HepG2 (cell line): ENCODE data around the gene TREH. TPM values are rescaled to one million over a fixed set of nuclear protein-coding genes. Genes with fewer than 3 reads are reported as not detected.

ENCODE experiments used
- ATAC-seq: fragments of 200-7000 bp; cut with Tn5 transposase; 3 replicates; pipeline ENCODE4 v1.9.1; 2020; ENCODE audit warnings: mild to moderate bottlenecking, moderate library complexity
- BruUV-seq: library from RNA; stranded (reverse); fragments of 400-500 nt; replicated peaks from 2 replicates; lab custom pipeline; 2021; lab: Mats Ljungman, UMichigan
- CTCF ChIA-PET: fragments of 300-600 bp; formaldehyde crosslinking; extraction: SDS; loops from one replicate; lab custom pipeline; 2021; ENCODE audit warnings: low total read pairs, inconsistent platforms, low intra/inter-chr PET ratio; lab: Yijun Ruan, JAX
- POLR2A ChIA-PET: fragments of 350-600 bp; sonication (Branson Sonifier 250); formaldehyde crosslinking; loops from one replicate; lab custom pipeline; 2020; ENCODE audit warnings: antibody characterized with exemption, inconsistent platforms; lab: Yijun Ruan, JAX
- DNase-seq: peaks from one replicate; pipeline ENCODE4 v3.0.0-alpha.2; 2015; ENCODE audit warnings: low spot score
- FAIRE-seq: peaks from 3 replicates; lab custom pipeline; 2011; peaks lifted over from hg19 to GRCh38; lab: Jason Lieb, UNC
- H2AFZ ChIP-seq: one replicate; pipeline ENCODE4 v1.6.1; 2011; ENCODE audit warnings: low read length, inconsistent platforms
- H3K27ac ChIP-seq: fragments of 300-600 bp; 3 replicates; pipeline ENCODE4 v1.8.0; 2011; ENCODE audit warnings: mixed run types, mild to moderate bottlenecking, mixed read lengths, low read length, inconsistent platforms; ENCODE audit not compliant: insufficient read depth; ENCODE audit errors: extremely low read length
- H3K27me3 ChIP-seq, 2 experiments: fragments of 200-600 bp in 1 of 2; 2 replicates in 1 of 2; 3 replicates in 1 of 2; pipeline versions ENCODE4 v1.6.0 to v1.8.0; 2011; ENCODE audit warnings: low read length in 2 of 2, mild to moderate bottlenecking in 2 of 2, moderate library complexity in 2 of 2, inconsistent platforms in 1 of 2; ENCODE audit not compliant: insufficient read depth in 2 of 2, control insufficient read depth in 1 of 2
- H3K36me3 ChIP-seq, 2 experiments: fragments of 200-600 bp in 1 of 2; replicated peaks in 1 of 2; 2 replicates in 1 of 2; 3 replicates in 1 of 2; pipeline versions ENCODE4 v1.5.1 to v1.8.0; 2011; ENCODE audit warnings: low read length in 2 of 2, inconsistent platforms in 1 of 2; ENCODE audit not compliant: insufficient read depth in 2 of 2, control insufficient read depth in 1 of 2
- H3K4me1 ChIP-seq: 2 replicates; pipeline ENCODE4 v1.5.1; 2012; ENCODE audit warnings: low read length, inconsistent platforms; ENCODE audit not compliant: insufficient read depth
- H3K4me2 ChIP-seq: 2 replicates; pipeline ENCODE4 v1.6.0; 2011; ENCODE audit warnings: low read depth, low read length, inconsistent platforms
- H3K4me3 ChIP-seq, 3 experiments: fragments of 200-600 bp in 1 of 3; sonication (generic), shearing (Covaris generic) in 1 of 3; replicated peaks in 1 of 3; 2 replicates each; pipeline ENCODE4 v1.5.1; 2011 to 2016; ENCODE audit warnings: low read length in 3 of 3, inconsistent platforms in 2 of 3, low read depth in 2 of 3, mild to moderate bottlenecking in 2 of 3, control low read depth in 1 of 3, mixed read lengths in 1 of 3; ENCODE audit not compliant: insufficient read depth in 1 of 3
- H3K79me2 ChIP-seq: one replicate; pipeline ENCODE4 v1.6.1; 2011; ENCODE audit warnings: low read length, inconsistent platforms; ENCODE audit not compliant: insufficient read depth
- H3K9ac ChIP-seq: 2 replicates; pipeline ENCODE4 v1.6.0; 2011; ENCODE audit warnings: mild to moderate bottlenecking, low read depth, low read length, inconsistent platforms; ENCODE audit not compliant: insufficient read depth
- H3K9me3 ChIP-seq: 2 replicates; pipeline ENCODE4 v1.5.1; 2012; ENCODE audit warnings: mild to moderate bottlenecking, low read length
- H4K20me1 ChIP-seq: 2 replicates; pipeline ENCODE4 v1.6.0; 2011; ENCODE audit warnings: inconsistent platforms, mild to moderate bottlenecking, low read length, moderate library complexity; ENCODE audit not compliant: insufficient read depth
- EP300 ChIP-seq, 3 experiments: sonication (generic) in 1 of 3; formaldehyde crosslinking in 1 of 3; IDR thresholded peaks; 2 replicates each; pipeline versions ENCODE4 v1.5.1 to v1.6.1; 2011 to 2020; ENCODE audit warnings: low read depth in 2 of 3, low read length in 2 of 3, borderline replicate concordance in 1 of 3, improper control_type of control experiment in 1 of 3, mild to moderate bottlenecking in 1 of 3, missing genetic modification reagents in 1 of 3, moderate library complexity in 1 of 3
- GFI1 ChIP-seq: sonication (generic); formaldehyde crosslinking; IDR thresholded peaks from 2 replicates; pipeline ENCODE4 v1.5.0; 2020; ENCODE audit warnings: missing genetic modification reagents, mild to moderate bottlenecking, borderline replicate concordance
- NBN ChIP-seq: fragments of 450-650 bp; conservative IDR thresholded peaks from 2 replicates; pipeline ENCODE4 v1.6.1; 2017
- POLR2G ChIP-seq: fragments of 200-400 bp; formaldehyde crosslinking; IDR thresholded peaks from 2 replicates; pipeline ENCODE4 v1.6.1; 2018; ENCODE audit warnings: mild to moderate bottlenecking, low read depth, low read length, moderate library complexity
- RXRA ChIP-seq: sonication (generic); formaldehyde crosslinking; IDR thresholded peaks from 2 replicates; pipeline ENCODE4 v1.5.1; 2020; ENCODE audit warnings: missing genetic modification reagents
- SRF ChIP-seq: IDR thresholded peaks from 2 replicates; pipeline ENCODE4 v1.6.1; 2011; ENCODE audit warnings: mild to moderate bottlenecking, low read depth, low read length, moderate library complexity
- XRCC5 ChIP-seq: fragments of 200-400 bp; formaldehyde crosslinking; optimal IDR thresholded peaks from 2 replicates; pipeline ENCODE3; 2017; ENCODE audit warnings: mild to moderate bottlenecking, low read length
- ZFY ChIP-seq: sonication (generic); formaldehyde crosslinking; IDR thresholded peaks from 2 replicates; pipeline ENCODE4 v1.4.0; 2020; ENCODE audit warnings: missing genetic modification reagents
- ZNF878 ChIP-seq: sonication (generic); formaldehyde crosslinking; IDR thresholded peaks from 2 replicates; pipeline ENCODE4 v1.8.1; 2023; ENCODE audit warnings: mild to moderate bottlenecking, missing genetic modification reagents, moderate library complexity
- ZSCAN21 ChIP-seq: sonication (generic); formaldehyde crosslinking; IDR thresholded peaks from 2 replicates; pipeline ENCODE4 v1.8.0; 2022; ENCODE audit warnings: mild to moderate bottlenecking, missing genetic modification reagents, moderate library complexity, borderline replicate concordance
- WGBS: methylation state at CpG from one replicate; pipeline ENCODE4 v1.1.6; 2017; ENCODE audit warnings: low lambda C conversion rate; 5-methylcytosine and 5-hydroxymethylcytosine counted together
- in situ Hi-C: cut with HindIII; loops from 2 replicates; pipeline ENCODE4 v1.10.0; 2017; ENCODE audit warnings: low pct_unique_long_range_greater_than_20kb; ENCODE audit not compliant: extremely low pct_ligation_motif_present
- intact Hi-C: fragments of 100-400 bp; cut with micrococcal nuclease; formaldehyde crosslinking; loops from one replicate; pipeline ENCODE4 v1.10.0; 2022; ENCODE audit not compliant: unreplicated experiment
- polyA plus RNA-seq, 8 experiments: library from polyadenylated mRNA; depleted of rRNA in 3 of 8; stranded (reverse) in 7 of 8; unstranded in 1 of 8; fragments of >200 nt; fragmentation: Illumina TruSeq in 4 of 8; extraction: Trizol in 4 of 8; gene quantifications; 2 replicates each; pipeline versions ENCODE4 v1.2.1 to v1.2.3, GENCODE V29; 2011 to 2016; ENCODE audit warnings: low read depth in 4 of 8, missing spikeins in 1 of 8, mixed read lengths in 1 of 8; ENCODE audit not compliant: insufficient read depth in 1 of 8
- total RNA-seq, 5 experiments: library from RNA; depleted of rRNA; stranded (reverse); fragments of >200 nt; fragmentation: Illumina TruSeq; extraction: Trizol; gene quantifications; 2 replicates each; pipeline ENCODE4 v1.2.3, GENCODE V29; 2016; ENCODE audit warnings: low read depth in 1 of 5
- TF ChIP-seq, protein P1 (sequence below): sonication (generic); formaldehyde crosslinking; IDR thresholded peaks from 2 replicates; pipeline ENCODE4 v1.5.1; 2020; ENCODE audit warnings: mild to moderate bottlenecking, moderate library complexity, missing genetic modification reagents
- TF ChIP-seq, protein P2 (sequence below): sonication (generic); formaldehyde crosslinking; IDR thresholded peaks from 2 replicates; pipeline ENCODE4 v1.5.0; 2020; ENCODE audit warnings: mild to moderate bottlenecking, missing genetic modification reagents, moderate library complexity
- TF ChIP-seq, protein P3 (sequence below): sonication (generic); formaldehyde crosslinking; IDR thresholded peaks from 2 replicates; pipeline ENCODE4 v1.9.0; 2022; ENCODE audit warnings: missing genetic modification reagents, mild to moderate bottlenecking, borderline replicate concordance

Gene TREH
- total and polyA plus RNA-seq, 2 of the 13 experiments (the other 11 are each of a cell fraction or from before 2014, with no cell fraction given): 0.53 to 0.86 TPM

DNA sequence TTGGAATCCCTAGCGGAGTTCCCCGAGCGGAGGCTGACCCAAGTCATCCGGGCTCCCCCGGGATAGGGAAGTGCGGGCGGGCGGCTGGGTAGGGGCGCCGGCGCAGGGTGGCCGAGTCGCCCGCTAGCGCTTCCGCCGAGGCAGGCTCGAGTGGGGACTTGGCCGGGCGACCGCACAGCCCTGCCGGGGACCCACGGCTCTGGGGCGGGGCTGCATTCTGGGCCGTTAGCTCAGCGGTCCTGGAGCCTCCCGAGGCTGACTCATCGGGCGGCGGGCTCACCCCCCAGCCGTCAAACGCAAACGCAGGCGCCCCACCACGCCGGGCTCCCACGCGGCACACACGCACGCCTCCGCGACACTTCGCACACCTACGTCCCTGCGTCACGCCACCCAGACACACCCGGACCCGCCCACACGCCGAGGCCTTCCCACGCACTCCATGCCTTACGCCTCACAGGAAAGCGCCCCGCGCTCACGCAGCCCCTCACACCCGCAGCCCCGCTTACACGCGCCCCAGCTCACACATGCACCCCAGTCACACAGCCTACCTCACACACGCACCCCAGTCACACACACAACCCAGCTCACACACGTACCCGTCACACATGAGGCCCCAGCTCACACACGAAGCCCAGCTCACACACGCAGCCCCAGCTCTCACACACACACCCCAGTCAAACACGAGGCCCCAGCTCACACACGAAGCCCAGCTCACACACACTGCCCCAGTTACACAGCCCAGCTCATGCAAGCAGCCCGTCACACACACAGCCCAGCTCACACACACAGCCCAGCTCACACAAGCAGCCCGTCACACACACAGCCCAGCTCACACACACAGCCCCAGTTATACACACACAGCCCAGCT, 70.9 kb downstream of the TREH start (continued):
- TF ChIP-seq ZSCAN21: peak; percentile 19; the same call in 1 of the 2 replicates

DNA sequence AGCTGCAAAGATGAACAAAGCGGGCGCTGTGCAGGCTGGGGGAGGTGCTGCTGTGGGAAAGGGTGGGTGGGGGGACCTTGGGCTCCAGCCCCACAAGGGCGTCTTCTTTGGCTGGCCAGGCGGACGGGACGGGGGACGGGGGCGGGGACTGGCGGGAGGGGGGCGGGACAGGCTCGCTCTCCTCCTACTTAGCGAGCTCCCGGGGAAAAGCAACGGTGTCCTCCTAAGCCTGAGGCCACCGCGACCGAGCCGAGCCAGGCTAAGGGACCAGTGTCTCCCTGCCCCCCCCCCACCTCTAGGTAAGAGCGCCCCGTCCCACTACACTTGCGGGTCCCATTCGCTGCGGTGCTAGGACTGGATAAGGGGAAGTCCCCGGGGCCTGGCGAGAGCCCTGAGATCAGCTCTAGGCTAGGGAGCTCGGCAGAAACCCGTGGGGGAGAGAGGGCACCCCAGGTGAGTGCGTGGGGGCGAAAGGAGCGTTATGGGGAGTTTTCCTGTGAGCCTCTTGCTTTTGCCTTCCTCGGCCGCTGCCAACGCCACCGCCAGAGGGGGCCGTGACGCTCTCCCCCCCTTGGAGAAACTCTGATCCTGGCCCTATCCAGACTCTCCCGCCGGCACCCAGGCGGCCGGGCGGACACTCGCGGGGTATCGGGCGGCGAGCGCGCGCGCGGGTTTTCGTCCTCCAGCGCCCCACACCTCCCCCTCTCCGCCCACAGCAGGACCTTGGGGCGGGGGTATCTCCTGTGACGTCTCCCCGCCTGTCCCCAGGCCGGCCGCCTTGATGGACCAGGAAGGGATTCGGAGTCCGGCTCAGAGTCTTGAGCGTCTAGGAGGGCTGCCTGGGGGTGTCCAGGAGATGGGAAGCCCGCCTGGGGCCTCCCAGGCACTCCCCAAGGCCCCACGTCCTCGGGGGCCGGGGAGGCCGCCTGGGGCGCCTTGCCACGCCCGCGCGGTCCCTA, 71.8 kb downstream of the TREH start, which contains the start of gene PHLDB1:
PHLDB1 (plus strand) TSS at position 215 of the 959 bp plus-strand sequence. CDS start 6,222 bp downstream, outside the sequence.
- in situ Hi-C loops (no loop called here), intact Hi-C loops (loop anchor here (2.0 to 5.0 kb wide), 2 partner anchors 35 to 51 kb away; partner anchors contain the start of gene ARCN1)
- Histone ChIP-seq H3K9ac (peak within 1 kb of the TSS; percentile 64; the same call in 1 of the 2 replicates), H3K4me1 (peaks cover 39% of the 10 kb centered on the region), H3K4me2 (peak within 1 kb of the TSS; percentile 91), H3K79me2 (no peaks in the 10 kb centered on the region), H3K36me3 (no peaks in the 10 kb centered on the region), H3K27ac (no peak within 1 kb of the TSS), H3K27me3 (peaks cover 0 to 6% of the 10 kb centered on the region in 2 experiments; a peak in 1 of 5 replicates), H4K20me1 (no peaks in the 10 kb centered on the region), H3K9me3 (no peaks in the 10 kb centered on the region), H3K4me3 (peak within 1 kb of the TSS; percentile 65 to 84 (median 81)), H2AFZ (no peak within 1 kb of the TSS)
- CTCF ChIA-PET: interaction anchor here (2.1 kb wide), 1 partner anchor 52 kb away, joined by 16 read pairs; no protein-coding TSS in a partner anchor
- no peak for FAIRE-seq
- BruUV-seq: no TSS peak
- peak; percentile 68 for ATAC-seq
- 0% methylated on average over 9 of the region's 72 CpGs for WGBS
- DNase-seq: peak; percentile 45
- POLR2A ChIA-PET: interaction anchor here (0.6 to 6.9 kb wide), 9 partner anchors 10 to 745 kb away, joined by 3 to 83 read pairs (median 3); partner anchors contain the start of gene ARCN1
- TF ChIP-seq EP300 (IDR thresholded peaks at IDR 0.05; ENCODE audit: low read depth in 2 of 2, low read length in 2 of 2) (no peak), EP300 (CRISPR knock-in tag; IDR thresholded peaks at IDR 0.05; ENCODE audit: borderline replicate concordance) (no peak), NBN (no peak), SRF (no peak), XRCC5 (peak; percentile 52), POLR2G (peak; percentile 44), GFI1 (CRISPR knock-in tag) (0 out of 2 replicates have a peak, but pooled peaks have one; percentile 27), ZFY (CRISPR knock-in tag) (peak; percentile 41; the same call in 1 of the 2 replicates), ZNF878 (CRISPR knock-in tag) (0 out of 2 replicates have a peak, but pooled peaks have one; percentile 19), RXRA (0 out of 2 replicates have a peak, but pooled peaks have one; percentile 41)
- TF ChIP-seq, protein P1, sequence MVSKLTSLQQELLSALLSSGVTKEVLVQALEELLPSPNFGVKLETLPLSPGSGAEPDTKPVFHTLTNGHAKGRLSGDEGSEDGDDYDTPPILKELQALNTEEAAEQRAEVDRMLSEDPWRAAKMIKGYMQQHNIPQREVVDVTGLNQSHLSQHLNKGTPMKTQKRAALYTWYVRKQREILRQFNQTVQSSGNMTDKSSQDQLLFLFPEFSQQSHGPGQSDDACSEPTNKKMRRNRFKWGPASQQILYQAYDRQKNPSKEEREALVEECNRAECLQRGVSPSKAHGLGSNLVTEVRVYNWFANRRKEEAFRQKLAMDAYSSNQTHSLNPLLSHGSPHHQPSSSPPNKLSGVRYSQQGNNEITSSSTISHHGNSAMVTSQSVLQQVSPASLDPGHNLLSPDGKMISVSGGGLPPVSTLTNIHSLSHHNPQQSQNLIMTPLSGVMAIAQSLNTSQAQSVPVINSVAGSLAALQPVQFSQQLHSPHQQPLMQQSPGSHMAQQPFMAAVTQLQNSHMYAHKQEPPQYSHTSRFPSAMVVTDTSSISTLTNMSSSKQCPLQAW (CRISPR knock-in tag): 0 out of 2 replicates have a peak, but pooled peaks have one; percentile 48
- TF ChIP-seq, protein P2, sequence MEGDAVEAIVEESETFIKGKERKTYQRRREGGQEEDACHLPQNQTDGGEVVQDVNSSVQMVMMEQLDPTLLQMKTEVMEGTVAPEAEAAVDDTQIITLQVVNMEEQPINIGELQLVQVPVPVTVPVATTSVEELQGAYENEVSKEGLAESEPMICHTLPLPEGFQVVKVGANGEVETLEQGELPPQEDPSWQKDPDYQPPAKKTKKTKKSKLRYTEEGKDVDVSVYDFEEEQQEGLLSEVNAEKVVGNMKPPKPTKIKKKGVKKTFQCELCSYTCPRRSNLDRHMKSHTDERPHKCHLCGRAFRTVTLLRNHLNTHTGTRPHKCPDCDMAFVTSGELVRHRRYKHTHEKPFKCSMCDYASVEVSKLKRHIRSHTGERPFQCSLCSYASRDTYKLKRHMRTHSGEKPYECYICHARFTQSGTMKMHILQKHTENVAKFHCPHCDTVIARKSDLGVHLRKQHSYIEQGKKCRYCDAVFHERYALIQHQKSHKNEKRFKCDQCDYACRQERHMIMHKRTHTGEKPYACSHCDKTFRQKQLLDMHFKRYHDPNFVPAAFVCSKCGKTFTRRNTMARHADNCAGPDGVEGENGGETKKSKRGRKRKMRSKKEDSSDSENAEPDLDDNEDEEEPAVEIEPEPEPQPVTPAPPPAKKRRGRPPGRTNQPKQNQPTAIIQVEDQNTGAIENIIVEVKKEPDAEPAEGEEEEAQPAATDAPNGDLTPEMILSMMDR: peak; percentile 72
- TF ChIP-seq, protein P3, sequence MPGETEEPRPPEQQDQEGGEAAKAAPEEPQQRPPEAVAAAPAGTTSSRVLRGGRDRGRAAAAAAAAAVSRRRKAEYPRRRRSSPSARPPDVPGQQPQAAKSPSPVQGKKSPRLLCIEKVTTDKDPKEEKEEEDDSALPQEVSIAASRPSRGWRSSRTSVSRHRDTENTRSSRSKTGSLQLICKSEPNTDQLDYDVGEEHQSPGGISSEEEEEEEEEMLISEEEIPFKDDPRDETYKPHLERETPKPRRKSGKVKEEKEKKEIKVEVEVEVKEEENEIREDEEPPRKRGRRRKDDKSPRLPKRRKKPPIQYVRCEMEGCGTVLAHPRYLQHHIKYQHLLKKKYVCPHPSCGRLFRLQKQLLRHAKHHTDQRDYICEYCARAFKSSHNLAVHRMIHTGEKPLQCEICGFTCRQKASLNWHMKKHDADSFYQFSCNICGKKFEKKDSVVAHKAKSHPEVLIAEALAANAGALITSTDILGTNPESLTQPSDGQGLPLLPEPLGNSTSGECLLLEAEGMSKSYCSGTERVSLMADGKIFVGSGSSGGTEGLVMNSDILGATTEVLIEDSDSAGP: peak; percentile 53; the same call in 1 of the 2 replicates
